GM12801 (cell line): ENCODE measurements around the gene DIPK2A.

Experiments
- TF ChIP-seq, protein P1 (sequence below): IDR thresholded peaks from one replicate; pipeline ENCODE4 v1.5.1; 2011; ENCODE audit warnings: control low read depth; ENCODE audit not compliant: insufficient read length; ENCODE audit errors: extremely low read depth

DIPK2A gene

GRCh38 chr3:143963946-143964345 is 7.7 kb upstream of the DIPK2A start:
- TF ChIP-seq, protein P1, sequence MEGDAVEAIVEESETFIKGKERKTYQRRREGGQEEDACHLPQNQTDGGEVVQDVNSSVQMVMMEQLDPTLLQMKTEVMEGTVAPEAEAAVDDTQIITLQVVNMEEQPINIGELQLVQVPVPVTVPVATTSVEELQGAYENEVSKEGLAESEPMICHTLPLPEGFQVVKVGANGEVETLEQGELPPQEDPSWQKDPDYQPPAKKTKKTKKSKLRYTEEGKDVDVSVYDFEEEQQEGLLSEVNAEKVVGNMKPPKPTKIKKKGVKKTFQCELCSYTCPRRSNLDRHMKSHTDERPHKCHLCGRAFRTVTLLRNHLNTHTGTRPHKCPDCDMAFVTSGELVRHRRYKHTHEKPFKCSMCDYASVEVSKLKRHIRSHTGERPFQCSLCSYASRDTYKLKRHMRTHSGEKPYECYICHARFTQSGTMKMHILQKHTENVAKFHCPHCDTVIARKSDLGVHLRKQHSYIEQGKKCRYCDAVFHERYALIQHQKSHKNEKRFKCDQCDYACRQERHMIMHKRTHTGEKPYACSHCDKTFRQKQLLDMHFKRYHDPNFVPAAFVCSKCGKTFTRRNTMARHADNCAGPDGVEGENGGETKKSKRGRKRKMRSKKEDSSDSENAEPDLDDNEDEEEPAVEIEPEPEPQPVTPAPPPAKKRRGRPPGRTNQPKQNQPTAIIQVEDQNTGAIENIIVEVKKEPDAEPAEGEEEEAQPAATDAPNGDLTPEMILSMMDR = no peak

- TF ChIP-seq, protein P1 = no peak
Measured at GRCh38 chr3:143970773-143971358, 757 bp upstream of the DIPK2A start.

DNA sequence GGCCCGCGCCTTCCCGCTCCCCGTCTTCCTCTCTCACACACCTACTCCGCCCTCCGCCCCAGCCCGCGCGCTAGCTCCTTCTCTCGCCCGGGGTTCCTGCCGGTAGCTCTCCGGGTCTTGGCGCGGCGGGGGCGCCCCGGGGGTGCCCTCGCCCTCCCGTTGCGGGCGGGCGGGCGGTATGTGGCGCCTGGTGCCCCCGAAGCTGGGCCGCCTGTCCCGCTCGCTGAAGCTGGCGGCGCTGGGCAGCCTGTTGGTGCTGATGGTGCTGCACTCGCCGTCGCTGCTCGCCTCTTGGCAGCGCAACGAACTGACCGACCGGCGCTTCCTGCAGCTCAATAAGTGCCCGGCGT is 507 bp downstream of the DIPK2A start:
- TF ChIP-seq, protein P1 = no peak

DNA sequence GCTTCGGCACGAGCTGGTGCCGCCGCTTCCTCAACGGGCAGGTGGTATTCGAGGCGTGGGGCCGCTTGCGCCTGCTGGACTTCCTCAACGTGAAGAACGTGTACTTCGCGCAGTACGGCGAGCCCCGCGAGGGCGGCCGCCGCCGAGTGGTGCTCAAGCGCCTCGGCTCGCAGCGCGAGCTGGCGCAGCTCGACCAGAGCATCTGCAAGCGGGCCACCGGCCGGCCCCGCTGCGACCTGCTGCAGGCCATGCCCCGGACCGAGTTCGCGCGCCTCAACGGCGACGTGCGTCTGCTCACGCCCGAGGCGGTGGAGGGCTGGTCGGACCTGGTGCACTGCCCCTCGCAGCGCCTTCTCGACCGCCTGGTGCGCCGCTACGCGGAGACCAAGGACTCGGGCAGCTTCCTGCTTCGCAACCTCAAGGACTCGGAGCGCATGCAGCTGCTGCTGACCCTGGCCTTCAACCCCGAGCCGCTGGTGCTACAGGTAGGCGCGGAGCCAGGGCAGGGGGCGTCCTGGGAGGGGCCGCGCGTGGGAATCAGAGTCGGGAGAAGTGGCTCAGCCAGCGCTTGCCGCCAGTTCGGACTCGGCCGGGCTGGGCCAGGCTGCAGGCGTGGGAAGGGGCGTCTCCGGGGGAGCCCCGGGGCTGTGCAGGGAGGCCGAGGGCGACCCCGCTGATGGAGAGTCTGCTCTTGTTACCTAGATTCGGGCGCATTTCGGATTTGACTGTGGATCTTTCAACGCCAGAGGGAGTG is 1.1 kb downstream of the DIPK2A start:
- TF ChIP-seq, protein P1 = no peak

GRCh38 chr3:143973259-143974021 is 1.8 kb downstream of the DIPK2A start:
- TF ChIP-seq, protein P1 = no peak

DNA sequence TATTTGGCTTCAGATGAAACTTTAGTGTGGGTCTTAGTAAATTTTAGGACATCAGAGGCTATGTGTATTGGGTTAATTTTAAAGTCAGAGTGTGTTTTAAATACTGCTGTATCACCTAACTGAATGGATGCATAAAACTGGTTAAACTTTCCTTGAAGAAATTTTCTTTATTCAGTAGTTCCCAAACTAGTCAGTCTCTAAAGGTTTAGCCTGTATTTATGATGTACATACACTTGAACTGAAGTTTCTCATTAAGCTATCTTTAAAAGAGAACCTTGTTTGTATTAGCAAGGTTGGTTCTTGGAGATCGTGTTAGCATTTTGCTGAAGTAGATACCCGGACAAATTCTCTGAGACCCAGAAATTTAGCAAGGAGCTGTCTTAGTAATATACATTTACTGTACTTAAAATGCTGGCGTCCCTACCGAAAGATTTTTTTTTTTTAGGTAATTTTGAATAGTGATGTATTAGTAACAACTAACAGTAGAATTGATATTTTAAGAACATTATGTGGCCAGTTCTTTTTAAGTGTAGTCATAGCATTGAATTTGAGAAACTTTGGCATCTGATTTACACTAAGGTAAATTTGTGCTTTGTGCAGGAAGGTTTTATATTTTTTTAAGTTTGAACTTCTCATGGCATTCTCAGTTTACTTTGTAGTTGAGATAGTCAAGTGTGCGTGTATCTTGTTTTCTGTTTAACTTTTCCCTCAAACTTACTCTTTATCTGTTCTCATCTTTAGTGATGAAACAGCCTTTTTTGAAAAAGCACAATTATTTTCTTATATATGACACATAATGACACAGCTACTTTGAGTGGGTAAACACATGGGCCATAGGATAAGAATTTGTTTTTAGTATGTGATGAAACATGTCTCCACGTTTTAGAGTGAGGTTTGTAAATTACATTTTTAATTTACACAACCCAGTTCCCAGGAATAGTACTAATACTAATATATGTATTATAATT is 2.9 kb downstream of the DIPK2A start:
- TF ChIP-seq, protein P1 = no peak
